ENCODE measurements around the gene ECEL1.
A peak's percentile ranks its signal among the peaks of the same experiment; 100 is the strongest.

ECEL1 gene

DNA sequence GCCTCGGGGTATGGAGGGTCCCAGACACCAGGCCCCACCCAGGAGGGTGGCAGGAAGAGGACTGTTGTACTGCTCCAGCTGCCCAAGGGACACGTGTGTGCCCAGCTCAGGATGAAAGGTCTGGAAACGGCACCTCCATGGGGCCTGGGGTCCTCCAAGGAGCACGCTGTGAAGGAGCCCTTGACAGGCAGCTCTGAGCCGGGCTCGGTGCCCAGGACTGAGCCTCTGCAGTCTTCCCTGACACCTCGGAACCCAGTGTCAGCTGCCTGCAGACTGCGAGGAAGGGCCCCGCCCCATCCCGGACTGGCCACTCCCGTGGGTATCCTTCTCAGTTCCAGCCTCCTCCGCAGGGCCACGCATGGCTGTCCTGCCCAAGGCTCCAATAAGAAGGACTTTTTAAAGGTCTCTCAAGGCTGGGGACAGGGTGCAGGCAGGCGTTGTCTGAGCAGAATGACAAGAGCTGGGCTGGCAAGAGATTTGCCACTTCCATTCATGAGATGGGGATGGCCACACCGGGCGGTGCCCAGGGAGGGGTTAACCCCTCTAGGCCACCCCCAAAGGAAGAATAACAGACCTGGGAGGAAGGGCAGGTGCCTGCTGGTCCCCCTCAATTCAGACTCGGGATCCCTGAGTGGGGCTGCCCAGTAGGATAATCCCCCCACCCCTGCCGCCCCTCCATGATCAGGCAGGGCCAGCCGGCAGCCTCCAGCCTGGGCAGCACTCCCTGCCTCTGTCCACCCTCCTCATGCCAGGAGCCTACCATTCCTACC lies 8.9 kb downstream of the ECEL1 start:
- Mint-ChIP-seq H3K36me3 (no peaks in the 10 kb centered on the region), H3K27ac (no peak overlapping the region), H3K9me3 (no peaks in the 10 kb centered on the region), H3K4me1 (no peaks in the 10 kb centered on the region), H3K4me3 (no peak overlapping the region), H3K27me3 (peaks cover 22% of the 10 kb centered on the region)
- no peak for ATAC-seq (ENCODE audit: low read depth)
- DNase-seq (ENCODE audit: low spot score in 2 of 2), result no peak

- DNase-seq (ENCODE audit: low spot score in 2 of 2) (no peak), ATAC-seq (ENCODE audit: low read depth) (no peak)
- no peaks in the 10 kb centered on the region for H3K4me1 Mint-ChIP-seq
Observed at GRCh38 chr2:232477751-232478510, 9.7 kb downstream of the ECEL1 start.

GRCh38 chr2:232476791-232477190 lies 10.8 kb downstream of the ECEL1 start:
- Mint-ChIP-seq H3K4me1 (no peaks in the 10 kb centered on the region), H3K27ac (no peak overlapping the region), H3K27me3 (peaks cover 27% of the 10 kb centered on the region), H3K9me3 (peaks cover 11% of the 10 kb centered on the region), H3K4me3 (no peak overlapping the region), H3K36me3 (peaks cover 4% of the 10 kb centered on the region)
- ATAC-seq (ENCODE audit: low read depth), result no peak
- DNase-seq (ENCODE audit: low spot score in 2 of 2), result no peak

More at GRCh38 chr2:232477751-232478510, 9.7 kb downstream of the ECEL1 start:
- Mint-ChIP-seq H3K36me3 (peaks cover under 1% of the 10 kb centered on the region), H3K27ac (no peak overlapping the region), H3K4me3 (no peak overlapping the region), H3K27me3 (peaks cover 22% of the 10 kb centered on the region), H3K9me3 (peaks cover under 1% of the 10 kb centered on the region)

DNA sequence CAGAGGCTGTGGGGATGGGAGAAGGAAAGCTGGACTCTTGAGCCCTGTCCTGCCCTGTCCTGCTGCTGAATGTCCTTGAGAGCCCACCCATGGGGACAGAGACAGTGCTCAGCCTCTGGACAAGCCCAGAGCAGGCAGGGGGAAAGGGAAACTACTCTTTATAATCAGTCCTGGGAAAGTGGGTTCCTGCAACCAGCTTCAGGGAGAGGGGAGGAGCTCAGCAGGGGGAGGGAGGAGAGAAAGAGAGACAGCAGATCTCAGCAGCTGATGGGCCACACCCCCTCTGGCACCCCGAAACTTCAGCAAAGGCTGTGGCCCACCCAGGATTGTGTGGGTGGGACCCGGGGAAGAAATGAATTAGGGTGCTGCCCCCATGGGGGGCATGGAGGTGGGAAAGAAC lies 11.6 kb downstream of the ECEL1 start:
- Mint-ChIP-seq H3K27ac (no peak overlapping the region), H3K4me1 (no peaks in the 10 kb centered on the region), H3K9me3 (peaks cover 15% of the 10 kb centered on the region), H3K36me3 (peaks cover 6% of the 10 kb centered on the region), H3K27me3 (peaks cover 29% of the 10 kb centered on the region), H3K4me3 (no peak overlapping the region)
- no peak for ATAC-seq (ENCODE audit: low read depth)
- DNase-seq (ENCODE audit: low spot score in 2 of 2), result no peak

DNA sequence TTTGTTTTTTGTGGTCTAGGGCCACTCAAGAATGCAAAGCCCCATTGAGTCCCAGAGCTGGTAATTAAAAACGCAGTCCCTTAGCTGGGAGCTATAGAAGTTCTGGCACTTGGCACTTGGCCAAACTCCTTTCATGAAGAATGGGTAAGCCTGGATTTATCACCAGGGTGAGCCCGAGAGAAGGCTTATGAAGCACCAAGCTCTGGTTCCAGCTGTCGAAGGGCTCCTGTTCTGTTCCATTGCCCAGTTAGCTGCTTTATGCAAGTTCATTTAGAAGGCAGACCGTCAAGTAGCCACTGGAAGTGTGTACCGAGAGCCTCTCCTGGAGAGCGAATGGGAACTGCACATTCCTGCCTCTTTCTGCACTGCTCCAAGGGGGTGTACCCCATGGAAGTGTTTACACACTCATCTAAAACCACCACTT lies 14.2 kb downstream of the ECEL1 start:
- ATAC-seq (ENCODE audit: low read depth) (no peak), DNase-seq (ENCODE audit: low spot score in 2 of 2) (no peak)
- Mint-ChIP-seq H3K36me3 (peaks cover 6% of the 10 kb centered on the region), H3K27ac (no peak overlapping the region), H3K27me3 (peaks cover 26% of the 10 kb centered on the region), H3K9me3 (peaks cover 15% of the 10 kb centered on the region), H3K4me3 (no peak overlapping the region), H3K4me1 (no peaks in the 10 kb centered on the region)

DNA sequence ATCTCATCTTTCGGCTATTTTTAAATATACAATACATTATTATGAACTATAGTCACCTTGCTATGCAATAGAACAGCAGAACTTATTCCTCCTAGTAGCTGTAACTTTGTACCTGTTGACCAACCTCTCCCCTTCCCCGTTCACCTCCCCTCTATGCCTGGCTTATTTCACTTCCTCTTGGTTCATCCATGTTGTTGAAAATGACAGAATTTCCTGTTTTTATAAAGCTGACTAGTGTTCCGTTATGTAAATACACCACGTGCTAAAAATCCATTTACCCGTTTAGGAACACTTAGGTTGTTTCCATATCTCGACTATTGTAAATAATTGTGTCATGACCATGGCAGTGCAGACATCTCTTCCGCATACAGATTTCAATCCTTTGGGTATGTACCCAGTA lies 21.4 kb downstream of the ECEL1 start:
- peak; percentile 64 for ATAC-seq (ENCODE audit: low read depth)
- Mint-ChIP-seq H3K9me3 (no peaks in the 10 kb centered on the region), H3K4me3 (no peak overlapping the region), H3K27me3 (no peaks in the 10 kb centered on the region), H3K27ac (no peak overlapping the region), H3K36me3 (no peaks in the 10 kb centered on the region), H3K4me1 (peaks cover 8% of the 10 kb centered on the region)
- no peak for DNase-seq (ENCODE audit: low spot score in 2 of 2)

- ATAC-seq (ENCODE audit: low read depth), result no peak
- Mint-ChIP-seq H3K4me1 (peaks cover 8% of the 10 kb centered on the region), H3K27me3 (peaks cover 3% of the 10 kb centered on the region), H3K36me3 (no peaks in the 10 kb centered on the region), H3K4me3 (no peak overlapping the region), H3K9me3 (no peaks in the 10 kb centered on the region), H3K27ac (no peak overlapping the region)
- no peak for DNase-seq (ENCODE audit: low spot score in 2 of 2)
Observed at GRCh38 chr2:232465061-232465460, 22.6 kb downstream of the ECEL1 start.

DNA sequence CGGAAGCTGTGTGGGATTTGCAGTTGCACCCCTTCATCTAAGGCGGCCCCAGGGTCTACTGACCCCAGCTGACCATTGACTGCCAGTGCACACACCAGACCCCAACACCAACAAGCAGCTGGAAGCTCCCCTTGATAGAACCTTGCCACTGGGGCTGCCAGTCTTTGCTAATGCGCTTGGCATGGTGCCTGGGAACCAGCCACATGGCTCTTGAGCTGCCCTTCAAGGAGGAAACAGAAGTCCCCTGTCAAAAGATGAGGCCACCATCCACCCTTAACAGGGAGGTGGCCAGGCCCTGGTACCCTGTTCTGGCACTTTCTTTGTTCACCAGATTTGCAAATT lies 23.1 kb downstream of the ECEL1 start:
- ATAC-seq (ENCODE audit: low read depth) (no peak), DNase-seq (ENCODE audit: low spot score in 2 of 2) (no peak)
- no peak overlapping the region for H3K27ac Mint-ChIP-seq
- H3K4me1 Mint-ChIP-seq, result peaks cover 8% of the 10 kb centered on the region
- H3K4me3 Mint-ChIP-seq, result no peak overlapping the region
- H3K9me3 Mint-ChIP-seq, result no peaks in the 10 kb centered on the region
- peaks cover 5% of the 10 kb centered on the region for H3K27me3 Mint-ChIP-seq
- H3K36me3 Mint-ChIP-seq, result no peaks in the 10 kb centered on the region

DNA sequence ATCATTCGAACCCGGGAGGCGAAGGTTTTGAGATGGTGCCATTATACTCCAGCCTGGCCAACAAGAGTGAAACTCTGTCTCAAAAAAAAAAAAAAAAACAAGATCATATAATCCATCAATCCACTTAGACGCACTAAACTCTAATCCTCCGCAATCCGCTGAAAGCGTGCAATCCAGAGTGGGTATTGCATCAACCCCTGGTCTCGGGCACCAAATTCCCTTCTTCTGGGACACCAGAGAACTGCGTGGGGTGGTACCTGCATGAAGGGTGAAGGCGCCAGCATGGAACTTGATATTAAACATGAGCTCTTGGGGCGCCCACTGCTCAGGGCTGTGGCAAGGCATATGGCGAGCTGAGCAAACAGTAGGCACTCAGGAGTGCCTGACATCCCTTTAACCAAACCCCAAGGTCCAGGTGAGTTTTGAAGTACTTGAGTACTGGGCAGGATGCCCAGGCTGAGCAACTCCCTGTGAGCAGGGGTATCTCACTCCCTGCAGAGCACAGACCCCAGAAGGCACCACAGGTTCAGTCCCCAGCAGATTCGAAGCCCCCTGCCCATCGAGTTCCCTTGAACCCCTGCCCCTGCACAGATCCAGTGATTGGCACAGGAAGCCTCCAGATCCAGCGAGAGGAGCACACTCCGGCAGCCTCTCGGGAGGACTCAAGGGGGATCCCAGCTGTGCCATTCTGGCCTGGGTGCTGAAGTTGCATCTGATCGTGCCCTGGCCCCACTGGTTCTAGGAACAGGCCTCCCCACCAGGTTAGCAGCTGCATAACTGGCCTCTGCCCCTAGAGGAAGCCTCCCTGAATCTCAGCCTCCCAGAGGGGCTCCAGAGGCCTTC lies 23.7 kb downstream of the ECEL1 start:
- peaks cover 8% of the 10 kb centered on the region for H3K4me1 Mint-ChIP-seq
- no peak overlapping the region for H3K4me3 Mint-ChIP-seq
- no peak overlapping the region for H3K27ac Mint-ChIP-seq
- no peak for ATAC-seq (ENCODE audit: low read depth)
- no peaks in the 10 kb centered on the region for H3K36me3 Mint-ChIP-seq
- DNase-seq (ENCODE audit: low spot score in 2 of 2), result no peak
- H3K27me3 Mint-ChIP-seq, result peaks cover 5% of the 10 kb centered on the region
- no peaks in the 10 kb centered on the region for H3K9me3 Mint-ChIP-seq

- no peaks in the 10 kb centered on the region for H3K9me3 Mint-ChIP-seq
- no peaks in the 10 kb centered on the region for H3K4me1 Mint-ChIP-seq
- H3K4me3 Mint-ChIP-seq, result no peak overlapping the region
- H3K36me3 Mint-ChIP-seq, result no peaks in the 10 kb centered on the region
- peaks cover 10% of the 10 kb centered on the region for H3K27me3 Mint-ChIP-seq
- DNase-seq (ENCODE audit: low spot score in 2 of 2), result no peak
- ATAC-seq (ENCODE audit: low read depth), result no peak
- H3K27ac Mint-ChIP-seq, result no peak overlapping the region
Observed at GRCh38 chr2:232460171-232460570, 27.5 kb downstream of the ECEL1 start.

GRCh38 chr2:232459419-232460035 lies 28.1 kb downstream of the ECEL1 start:
- no peaks in the 10 kb centered on the region for H3K36me3 Mint-ChIP-seq
- H3K4me3 Mint-ChIP-seq, result no peak overlapping the region
- H3K9me3 Mint-ChIP-seq, result no peaks in the 10 kb centered on the region
- DNase-seq (ENCODE audit: low spot score in 2 of 2) (no peak), ATAC-seq (ENCODE audit: low read depth) (no peak)
- H3K4me1 Mint-ChIP-seq, result no peaks in the 10 kb centered on the region
- peaks cover 10% of the 10 kb centered on the region for H3K27me3 Mint-ChIP-seq
- H3K27ac Mint-ChIP-seq, result no peak overlapping the region

DNA sequence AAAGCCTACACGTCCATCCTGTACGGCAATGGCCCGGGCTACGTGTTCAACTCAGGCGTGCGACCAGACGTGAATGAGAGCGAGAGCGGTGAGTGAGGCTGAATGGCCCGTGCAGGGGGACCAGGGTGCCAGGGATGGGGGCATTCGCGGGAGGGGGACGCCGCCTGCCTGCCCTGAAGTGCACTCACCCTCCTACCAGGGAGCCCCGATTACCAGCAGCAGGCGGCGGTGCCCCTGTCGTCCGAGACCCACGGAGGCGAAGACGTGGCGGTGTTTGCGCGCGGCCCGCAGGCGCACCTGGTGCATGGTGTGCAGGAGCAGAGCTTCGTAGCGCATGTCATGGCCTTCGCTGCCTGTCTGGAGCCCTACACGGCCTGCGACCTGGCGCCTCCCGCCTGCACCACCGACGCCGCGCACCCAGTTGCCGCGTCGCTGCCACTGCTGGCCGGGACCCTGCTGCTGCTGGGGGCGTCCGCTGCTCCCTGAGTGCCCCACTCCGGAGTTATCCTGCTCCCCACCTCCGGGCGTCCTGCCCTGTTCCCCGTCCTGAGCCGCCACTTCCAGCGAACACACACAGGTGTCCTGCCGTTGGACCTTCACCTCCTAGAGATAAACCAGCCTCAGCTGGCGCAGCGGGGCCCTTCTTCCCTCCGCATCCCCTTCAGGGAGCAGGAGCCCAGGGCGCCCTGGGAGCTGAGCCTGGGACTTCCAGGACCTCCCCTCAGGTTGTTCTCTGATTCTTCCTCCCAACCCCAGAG lies 28.8 kb downstream of the ECEL1 start:
- DNase-seq (ENCODE audit: low spot score in 2 of 2), result no peak
- Mint-ChIP-seq H3K27ac (no peak overlapping the region), H3K4me1 (no peaks in the 10 kb centered on the region), H3K4me3 (no peak overlapping the region), H3K9me3 (no peaks in the 10 kb centered on the region), H3K36me3 (no peaks in the 10 kb centered on the region), H3K27me3 (peaks cover 10% of the 10 kb centered on the region)
- ATAC-seq (ENCODE audit: low read depth), result no peak

- Mint-ChIP-seq H3K4me1 (no peaks in the 10 kb centered on the region), H3K36me3 (no peaks in the 10 kb centered on the region), H3K27ac (no peak overlapping the region), H3K27me3 (peaks cover 10% of the 10 kb centered on the region), H3K9me3 (no peaks in the 10 kb centered on the region), H3K4me3 (no peak overlapping the region)
- ATAC-seq (ENCODE audit: low read depth) (no peak), DNase-seq (ENCODE audit: low spot score in 2 of 2) (no peak)
Observed at GRCh38 chr2:232458051-232458660, 29.5 kb downstream of the ECEL1 start.
